HL-60 (cell line): ENCODE measurements around the gene LSS.
"Not testable (repeated sequence)": the region's sequence is repeated elsewhere in the genome, so short reads cannot be mapped to it uniquely, and the experiment has no call there.

Experiments used
- DNase-seq, 2 experiments: peaks; one replicate each; pipeline ENCODE4 v3.0.0-alpha.2; 2010 to 2020; ENCODE audit warnings: low read depth in 1 of 2, low spot score in 1 of 2
- H3K27ac ChIP-seq: fragments of 250-450 bp; sonication (Bioruptor Pico); replicated peaks from 2 replicates; pipeline ENCODE4 v1.5.1; 2020; ENCODE audit warnings: mild to moderate bottlenecking, moderate library complexity
- H3K27me3 ChIP-seq: fragments of 250-450 bp; sonication (Bioruptor Pico); 2 replicates; pipeline ENCODE4 v1.5.1; 2021; ENCODE audit warnings: mild to moderate bottlenecking, moderate library complexity; ENCODE audit not compliant: insufficient read depth, poor library complexity, severe bottlenecking
- H3K4me3 ChIP-seq: replicated peaks from 2 replicates; pipeline ENCODE4 v1.5.1; 2011; ENCODE audit warnings: mild to moderate bottlenecking, control low read depth, low read length; ENCODE audit not compliant: insufficient read depth
- CTCF ChIP-seq: IDR thresholded peaks from one replicate; pipeline ENCODE4 v1.5.1; 2011; ENCODE audit warnings: low read length, control low read depth, inconsistent platforms; ENCODE audit not compliant: insufficient read depth
- GABPA ChIP-seq: IDR thresholded peaks from 2 replicates; pipeline ENCODE4 v1.6.1; 2012; ENCODE audit warnings: low read depth
- POLR2AphosphoS5 ChIP-seq: IDR thresholded peaks from 2 replicates; pipeline ENCODE4 v1.6.1; 2012; ENCODE audit warnings: low read depth
- REST ChIP-seq: IDR thresholded peaks from 2 replicates; pipeline ENCODE4 v1.6.1; 2012; ENCODE audit warnings: low read depth; ENCODE audit not compliant: insufficient replicate concordance
- SPI1 ChIP-seq: IDR thresholded peaks from 2 replicates; pipeline ENCODE4 v1.6.1; 2012; ENCODE audit warnings: low read depth, mild to moderate bottlenecking, borderline replicate concordance

LSS gene

DNA sequence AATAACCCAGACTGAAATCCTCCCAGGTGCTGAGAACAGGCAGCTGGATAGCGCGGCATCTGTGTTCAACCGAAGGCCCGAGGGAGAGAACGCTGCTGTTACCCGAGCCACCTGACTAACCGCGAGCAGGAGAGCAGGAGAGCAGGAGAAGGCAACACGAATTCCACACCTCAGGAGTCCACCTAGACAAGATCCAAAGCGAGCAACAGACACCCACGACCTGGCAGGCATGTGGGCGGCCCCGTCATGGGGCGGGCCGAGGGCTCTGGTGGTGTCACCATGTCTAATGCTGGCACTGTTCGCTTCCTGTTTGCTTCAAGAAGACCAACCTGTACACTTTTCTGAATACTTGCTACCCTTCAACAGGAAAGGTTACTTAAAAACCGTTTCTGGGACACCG, 23.4 kb downstream of the LSS start:
- Histone ChIP-seq H3K27me3 (no peaks in the 10 kb centered on the region), H3K27ac (no peak overlapping the region), H3K4me3 (no peak overlapping the region)
- no peak for TF ChIP-seq REST
- no peak for TF ChIP-seq SPI1
- TF ChIP-seq GABPA: no peak
- TF ChIP-seq POLR2AphosphoS5: no peak
- TF ChIP-seq CTCF: no peak
- DNase-seq: no peak

DNA sequence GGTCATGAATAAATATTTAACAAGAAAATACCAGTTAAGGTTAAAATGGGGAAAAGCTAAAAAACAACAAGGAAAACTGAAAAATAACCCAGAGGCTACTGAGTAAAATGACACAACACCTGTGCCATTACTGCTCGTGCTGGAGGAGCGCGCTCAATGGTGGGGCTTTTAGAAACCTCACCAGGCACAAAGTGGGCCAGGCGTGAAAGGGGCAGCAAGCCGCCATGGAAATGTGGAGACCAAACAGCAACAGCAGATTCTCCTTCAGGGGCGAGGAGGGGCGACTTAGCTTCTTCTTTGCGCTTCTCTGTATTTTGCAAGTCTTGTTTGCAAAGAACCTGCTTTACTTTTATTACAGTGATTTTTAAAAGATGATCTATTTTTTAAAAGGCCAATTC, 25.4 kb downstream of the LSS start:
- no peak for DNase-seq
- no peaks in the 10 kb centered on the region for H3K27me3 ChIP-seq
- TF ChIP-seq POLR2AphosphoS5 (no peak), CTCF (no peak), SPI1 (no peak), GABPA (no peak), REST (no peak)
- H3K4me3 ChIP-seq: no peak overlapping the region
- H3K27ac ChIP-seq: no peak overlapping the region

- Histone ChIP-seq H3K4me3 (no peak overlapping the region), H3K27ac (no peak overlapping the region), H3K27me3 (no peaks in the 10 kb centered on the region)
- DNase-seq: no peak
- TF ChIP-seq CTCF: no peak
Measured at GRCh38 chr21:46202592-46203202, 25.9 kb downstream of the LSS start.

DNA sequence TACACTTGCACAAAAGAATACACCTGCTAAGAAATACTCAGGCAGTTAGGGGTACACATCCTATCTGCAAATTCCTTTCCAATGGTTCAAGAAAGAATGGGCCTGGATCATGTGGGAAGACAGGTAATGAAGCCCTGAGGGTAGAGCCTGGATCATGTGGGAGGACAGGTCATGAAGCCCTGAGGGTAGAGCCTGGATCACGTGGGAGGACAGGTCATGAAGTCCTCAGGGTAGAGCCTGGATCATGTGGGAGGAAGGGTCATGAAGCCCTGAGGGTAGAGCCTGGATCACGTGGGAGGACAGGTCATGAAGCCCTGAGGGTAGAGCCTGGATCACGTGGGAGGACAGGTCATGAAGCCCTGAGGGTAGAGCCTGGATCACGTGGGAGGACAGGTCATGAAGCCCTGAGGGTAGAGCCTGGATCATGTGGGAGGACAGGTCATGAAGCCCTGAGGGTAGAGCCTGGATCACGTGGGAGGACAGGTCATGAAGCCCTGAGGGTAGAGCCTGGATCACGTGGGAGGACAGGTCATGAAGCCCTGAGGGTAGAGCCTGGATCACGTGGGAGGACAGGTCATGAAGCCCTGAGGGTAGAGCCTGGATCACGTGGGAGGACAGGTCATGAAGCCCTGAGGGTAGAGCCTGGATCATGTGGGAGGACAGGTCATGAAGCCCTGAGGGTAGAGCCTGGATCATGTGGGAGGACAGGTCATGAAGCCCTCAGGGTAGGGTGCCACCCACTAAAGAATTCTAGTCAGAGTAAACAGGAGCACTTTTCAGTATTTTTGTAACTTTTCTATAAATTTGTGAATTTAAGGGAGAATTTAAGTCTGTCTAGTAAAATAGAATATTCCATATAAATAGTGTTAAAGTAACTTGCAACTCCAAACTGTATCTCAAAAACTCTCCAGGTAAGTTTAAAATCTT, 27.4 kb downstream of the LSS start:
- DNase-seq, H3K27me3 ChIP-seq: not testable (repeated sequence)

More for the DNA sequence above, 27.4 kb downstream of the LSS start:
- H3K4me3 ChIP-seq, H3K27ac ChIP-seq: not testable (repeated sequence)
